Testis (tissue), 2 donors: Measurements from ENCODE around the gene FOXF2.

Experiments used
- CTCF ChIP-seq, 3 experiments: fragments of 450-650 bp in 2 of 3; fragments of 200-600 bp in 1 of 3; sonication (generic) in 1 of 3; IDR thresholded peaks; one replicate each; pipeline ENCODE4 v1.5.1; 2016 to 2019; ENCODE audit warnings: antibody characterized with exemption in 3 of 3, mild to moderate bottlenecking in 2 of 3, moderate library complexity in 1 of 3
- POLR2A ChIP-seq: fragments of 450-650 bp; IDR thresholded peaks from one replicate; pipeline ENCODE4 v1.6.1; 2017; ENCODE audit warnings: antibody characterized with exemption, mild to moderate bottlenecking, moderate library complexity

- TF ChIP-seq CTCF (IDR thresholded peaks at IDR 0.05) (no peak), POLR2A (no peak)
Observed at GRCh38 chr6:1412901-1413300, 23.5 kb downstream of the FOXF2 start.
